HEK293 (cell line): Measurements from ENCODE around the gene HEPACAM.

Experiments used
- CTCF ChIA-PET: fragments of 350-600 bp; formaldehyde crosslinking; extraction: SDS; loops from one replicate; lab custom pipeline; 2021; ENCODE audit warnings: antibody characterized with exemption; lab: Yijun Ruan, JAX
- POLR2A ChIA-PET: fragments of 300-600 bp; formaldehyde crosslinking; extraction: SDS; loops from one replicate; lab custom pipeline; 2020; ENCODE audit warnings: antibody characterized with exemption, inconsistent platforms; lab: Yijun Ruan, JAX
- H3K27ac ChIP-seq: fragments of 200-500 bp; sonication (Bioruptor generic); 2 replicates; pipeline ENCODE4 v1.5.1; 2014; ENCODE audit warnings: low read depth, low read length, control low read depth, inconsistent platforms; ENCODE audit errors: extremely low read depth
- H3K36me3 ChIP-seq, 2 experiments: fragments of 200-500 bp in 1 of 2; sonication (Bioruptor generic) in 1 of 2; 1 replicate in 1 of 2; 2 replicates in 1 of 2; pipeline ENCODE4 v1.5.1; 2014 to 2017; ENCODE audit warnings: inconsistent platforms in 2 of 2, low read length in 2 of 2; ENCODE audit not compliant: control insufficient read depth in 2 of 2, insufficient read depth in 1 of 2
- H3K4me1 ChIP-seq: fragments of 200-500 bp; sonication (Bioruptor generic); 2 replicates; pipeline ENCODE4 v1.5.1; 2014; ENCODE audit warnings: mild to moderate bottlenecking, low read length, inconsistent platforms; ENCODE audit not compliant: control insufficient read depth, insufficient read depth
- H3K4me3 ChIP-seq: 2 replicates; pipeline ENCODE4 v1.5.1; 2011; ENCODE audit warnings: low read depth, mild to moderate bottlenecking, control low read depth, low read length, moderate library complexity
- H3K9me3 ChIP-seq: fragments of 200-500 bp; sonication (Bioruptor generic); 2 replicates; pipeline ENCODE4 v1.5.1; 2014; ENCODE audit warnings: low read depth, low read length, inconsistent platforms; ENCODE audit not compliant: control insufficient read depth, insufficient read depth
- GLI4 ChIP-seq: fragments of 450-650 bp; formaldehyde crosslinking; IDR thresholded peaks from 2 replicates; pipeline ENCODE4 v1.5.1; 2016; ENCODE audit warnings: missing biosample characterization, missing genetic modification characterization
- GLIS1 ChIP-seq: fragments of 450-650 bp; formaldehyde crosslinking; IDR thresholded peaks from 2 replicates; pipeline ENCODE4 v1.5.1; 2016; ENCODE audit warnings: missing biosample characterization, missing genetic modification characterization
- HOXA7 ChIP-seq: sonication (generic); formaldehyde crosslinking; IDR thresholded peaks from 2 replicates; pipeline ENCODE4 v1.8.1; 2022; ENCODE audit warnings: missing genetic modification reagents, borderline replicate concordance
- TRIM28 ChIP-seq: IDR thresholded peaks from 2 replicates; pipeline ENCODE4 v1.6.1; 2011; ENCODE audit warnings: low read length, control low read depth, borderline replicate concordance
- ZBTB48 ChIP-seq: fragments of 450-650 bp; formaldehyde crosslinking; IDR thresholded peaks from 2 replicates; pipeline ENCODE4 v1.5.1; 2016; ENCODE audit warnings: missing biosample characterization, missing genetic modification characterization
- ZBTB7A ChIP-seq: fragments of 450-650 bp; formaldehyde crosslinking; IDR thresholded peaks from 2 replicates; pipeline ENCODE4 v1.5.1; 2016; ENCODE audit warnings: low read depth, missing biosample characterization, missing genetic modification characterization
- ZNF138 ChIP-seq: fragments of 450-650 bp; formaldehyde crosslinking; IDR thresholded peaks from 2 replicates; pipeline ENCODE4 v1.5.1; 2016; ENCODE audit warnings: missing biosample characterization, missing genetic modification characterization, borderline replicate concordance
- ZNF169 ChIP-seq: fragments of 450-650 bp; formaldehyde crosslinking; IDR thresholded peaks from 2 replicates; pipeline ENCODE4 v1.5.1; 2016; ENCODE audit warnings: missing biosample characterization, missing genetic modification characterization
- ZNF274 ChIP-seq, 2 experiments: fragments of 200-500 bp in 1 of 2; fragments of 450-650 bp in 1 of 2; sonication (Bioruptor generic) in 1 of 2; formaldehyde crosslinking in 1 of 2; IDR thresholded peaks; 2 replicates each; pipeline versions ENCODE4 v1.5.1 to v1.6.1; 2014 to 2016; ENCODE audit warnings: borderline replicate concordance in 1 of 2, inconsistent platforms in 1 of 2, low read length in 1 of 2, missing biosample characterization in 1 of 2, missing genetic modification characterization in 1 of 2
- ZNF341 ChIP-seq: fragments of 450-650 bp; formaldehyde crosslinking; IDR thresholded peaks from 2 replicates; pipeline ENCODE4; 2016; ENCODE audit warnings: low read depth, missing biosample characterization, missing genetic modification characterization
- ZNF404 ChIP-seq: fragments of 450-650 bp; formaldehyde crosslinking; IDR thresholded peaks from 2 replicates; pipeline ENCODE4 v1.5.1; 2017; ENCODE audit warnings: missing biosample characterization, missing genetic modification characterization
- ZNF416 ChIP-seq: fragments of 450-650 bp; formaldehyde crosslinking; IDR thresholded peaks from 2 replicates; pipeline ENCODE4 v1.5.1; 2016; ENCODE audit warnings: missing biosample characterization, missing genetic modification characterization
- ZNF473 ChIP-seq: fragments of 450-650 bp; formaldehyde crosslinking; IDR thresholded peaks from 2 replicates; pipeline ENCODE4 v1.5.1; 2017; ENCODE audit warnings: missing biosample characterization, missing genetic modification characterization
- ZNF510 ChIP-seq: fragments of 450-650 bp; formaldehyde crosslinking; IDR thresholded peaks from 2 replicates; pipeline ENCODE4 v1.5.1; 2018; ENCODE audit warnings: mild to moderate bottlenecking, missing genetic modification characterization, missing biosample characterization; ENCODE audit not compliant: insufficient replicate concordance
- ZNF544 ChIP-seq: fragments of 450-650 bp; formaldehyde crosslinking; IDR thresholded peaks from 2 replicates; pipeline ENCODE4 v1.5.0; 2017; ENCODE audit warnings: missing biosample characterization, missing genetic modification characterization
- ZNF571 ChIP-seq: fragments of 450-650 bp; formaldehyde crosslinking; IDR thresholded peaks from 2 replicates; pipeline ENCODE4 v1.5.0; 2017; ENCODE audit warnings: missing biosample characterization, missing genetic modification characterization
- ZNF670 ChIP-seq: fragments of 450-650 bp; formaldehyde crosslinking; IDR thresholded peaks from 2 replicates; pipeline ENCODE4 v1.5.1; 2016; ENCODE audit warnings: missing biosample characterization, missing genetic modification characterization, low read depth
- ZNF791 ChIP-seq: fragments of 450-650 bp; formaldehyde crosslinking; IDR thresholded peaks from 2 replicates; pipeline ENCODE4 v1.5.1; 2016; ENCODE audit warnings: missing biosample characterization, missing genetic modification characterization
- TF ChIP-seq, protein P1 (sequence below): fragments of 450-650 bp; formaldehyde crosslinking; IDR thresholded peaks from 2 replicates; pipeline ENCODE4 v1.5.1; 2016; ENCODE audit warnings: missing biosample characterization, missing genetic modification characterization
- TF ChIP-seq, protein P2 (sequence below): fragments of 450-650 bp; formaldehyde crosslinking; IDR thresholded peaks from 2 replicates; pipeline ENCODE4 v1.5.1; 2016; ENCODE audit warnings: missing biosample characterization, missing genetic modification characterization
- TF ChIP-seq, protein P3 (sequence below): fragments of 450-650 bp; formaldehyde crosslinking; IDR thresholded peaks from 2 replicates; pipeline ENCODE4 v1.5.0; 2017; ENCODE audit warnings: missing biosample characterization, missing genetic modification characterization, borderline replicate concordance
- TF ChIP-seq, protein P4 (sequence below): fragments of 450-650 bp; formaldehyde crosslinking; IDR thresholded peaks from 2 replicates; pipeline ENCODE4 v1.5.1; 2016; ENCODE audit warnings: missing biosample characterization, missing genetic modification characterization
- TF ChIP-seq, protein P5 (sequence below): fragments of 450-650 bp; formaldehyde crosslinking; IDR thresholded peaks from 2 replicates; pipeline ENCODE4 v1.5.1; 2016; ENCODE audit warnings: missing biosample characterization, missing genetic modification characterization

Gene HEPACAM

DNA sequence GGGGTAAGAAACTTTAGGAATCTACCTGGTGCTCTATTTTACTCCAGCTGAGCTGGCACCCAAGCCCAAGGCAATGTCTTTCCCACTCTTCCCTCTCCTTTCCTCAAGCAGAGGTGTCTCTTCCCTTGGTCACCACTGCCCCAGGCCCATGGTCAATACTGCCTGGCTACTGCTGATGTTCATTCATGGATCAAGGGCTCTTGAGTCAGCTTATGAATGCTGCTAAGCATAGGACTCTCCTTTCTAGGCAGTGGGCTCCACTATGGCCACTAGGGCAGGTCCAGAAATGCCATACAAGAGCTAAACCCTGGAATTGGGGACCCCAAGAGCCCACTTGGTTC, 19.5 kb downstream of the HEPACAM start:
- no peak for TF ChIP-seq TRIM28
- TF ChIP-seq ZNF274 (IDR thresholded peaks at IDR 0.05; ENCODE audit: low read length), result no peak
- TF ChIP-seq ZNF274 (tag by site-specific recombination; IDR thresholded peaks at IDR 0.05; ENCODE audit: borderline replicate concordance), result no peak
- no peak for TF ChIP-seq ZNF544 (tag by site-specific recombination)
- no peak for TF ChIP-seq ZNF473 (tag by site-specific recombination)
- TF ChIP-seq, protein P1, sequence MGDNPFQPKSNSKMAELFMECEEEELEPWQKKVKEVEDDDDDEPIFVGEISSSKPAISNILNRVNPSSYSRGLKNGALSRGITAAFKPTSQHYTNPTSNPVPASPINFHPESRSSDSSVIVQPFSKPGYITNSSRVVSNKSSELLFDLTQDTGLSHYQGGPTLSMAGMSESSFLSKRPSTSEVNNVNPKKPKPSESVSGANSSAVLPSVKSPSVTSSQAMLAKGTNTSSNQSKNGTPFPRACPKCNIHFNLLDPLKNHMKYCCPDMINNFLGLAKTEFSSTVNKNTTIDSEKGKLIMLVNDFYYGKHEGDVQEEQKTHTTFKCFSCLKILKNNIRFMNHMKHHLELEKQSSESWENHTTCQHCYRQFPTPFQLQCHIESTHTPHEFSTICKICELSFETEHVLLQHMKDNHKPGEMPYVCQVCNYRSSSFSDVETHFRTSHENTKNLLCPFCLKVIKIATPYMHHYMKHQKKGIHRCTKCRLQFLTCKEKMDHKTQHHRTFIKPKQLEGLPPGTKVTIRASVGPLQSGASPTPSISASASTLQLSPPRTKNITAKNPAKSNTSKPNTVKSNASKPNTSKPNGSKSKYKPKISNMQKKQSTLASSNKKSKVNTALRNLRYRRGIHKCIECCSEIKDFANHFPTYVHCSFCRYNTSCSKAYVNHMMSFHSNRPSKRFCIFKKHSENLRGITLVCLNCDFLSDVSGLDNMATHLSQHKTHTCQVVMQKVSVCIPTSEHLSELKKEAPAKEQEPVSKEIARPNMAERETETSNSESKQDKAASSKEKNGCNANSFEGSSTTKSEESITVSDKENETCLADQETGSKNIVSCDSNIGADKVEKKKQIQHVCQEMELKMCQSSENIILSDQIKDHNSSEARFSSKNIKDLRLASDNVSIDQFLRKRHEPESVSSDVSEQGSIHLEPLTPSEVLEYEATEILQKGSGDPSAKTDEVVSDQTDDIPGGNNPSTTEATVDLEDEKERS (tag by site-specific recombination), result no peak
- TF ChIP-seq, protein P2, sequence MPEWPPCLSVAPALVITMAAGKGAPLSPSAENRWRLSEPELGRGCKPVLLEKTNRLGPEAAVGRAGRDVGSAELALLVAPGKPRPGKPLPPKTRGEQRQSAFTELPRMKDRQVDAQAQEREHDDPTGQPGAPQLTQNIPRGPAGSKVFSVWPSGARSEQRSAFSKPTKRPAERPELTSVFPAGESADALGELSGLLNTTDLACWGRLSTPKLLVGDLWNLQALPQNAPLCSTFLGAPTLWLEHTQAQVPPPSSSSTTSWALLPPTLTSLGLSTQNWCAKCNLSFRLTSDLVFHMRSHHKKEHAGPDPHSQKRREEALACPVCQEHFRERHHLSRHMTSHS (tag by site-specific recombination), result no peak
- TF ChIP-seq ZNF169 (tag by site-specific recombination), result no peak
- TF ChIP-seq, protein P3, sequence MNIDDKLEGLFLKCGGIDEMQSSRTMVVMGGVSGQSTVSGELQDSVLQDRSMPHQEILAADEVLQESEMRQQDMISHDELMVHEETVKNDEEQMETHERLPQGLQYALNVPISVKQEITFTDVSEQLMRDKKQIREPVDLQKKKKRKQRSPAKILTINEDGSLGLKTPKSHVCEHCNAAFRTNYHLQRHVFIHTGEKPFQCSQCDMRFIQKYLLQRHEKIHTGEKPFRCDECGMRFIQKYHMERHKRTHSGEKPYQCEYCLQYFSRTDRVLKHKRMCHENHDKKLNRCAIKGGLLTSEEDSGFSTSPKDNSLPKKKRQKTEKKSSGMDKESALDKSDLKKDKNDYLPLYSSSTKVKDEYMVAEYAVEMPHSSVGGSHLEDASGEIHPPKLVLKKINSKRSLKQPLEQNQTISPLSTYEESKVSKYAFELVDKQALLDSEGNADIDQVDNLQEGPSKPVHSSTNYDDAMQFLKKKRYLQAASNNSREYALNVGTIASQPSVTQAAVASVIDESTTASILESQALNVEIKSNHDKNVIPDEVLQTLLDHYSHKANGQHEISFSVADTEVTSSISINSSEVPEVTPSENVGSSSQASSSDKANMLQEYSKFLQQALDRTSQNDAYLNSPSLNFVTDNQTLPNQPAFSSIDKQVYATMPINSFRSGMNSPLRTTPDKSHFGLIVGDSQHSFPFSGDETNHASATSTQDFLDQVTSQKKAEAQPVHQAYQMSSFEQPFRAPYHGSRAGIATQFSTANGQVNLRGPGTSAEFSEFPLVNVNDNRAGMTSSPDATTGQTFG (tag by site-specific recombination), result no peak
- TF ChIP-seq ZNF404 (tag by site-specific recombination), result no peak
- TF ChIP-seq ZBTB48 (tag by site-specific recombination), result no peak
- TF ChIP-seq ZNF416 (tag by site-specific recombination), result no peak
- TF ChIP-seq ZNF571 (tag by site-specific recombination), result no peak
- TF ChIP-seq ZNF670 (tag by site-specific recombination), result no peak
- POLR2A ChIA-PET, result no interaction called here
- CTCF ChIA-PET, result no interaction called here
- H3K4me3 ChIP-seq, result no peak overlapping the region
- H3K9me3 ChIP-seq, result no peaks in the 10 kb centered on the region
- H3K36me3 ChIP-seq, result no peaks in the 10 kb centered on the region
- H3K4me1 ChIP-seq, result no peaks in the 10 kb centered on the region
- no peak overlapping the region for H3K27ac ChIP-seq

DNA sequence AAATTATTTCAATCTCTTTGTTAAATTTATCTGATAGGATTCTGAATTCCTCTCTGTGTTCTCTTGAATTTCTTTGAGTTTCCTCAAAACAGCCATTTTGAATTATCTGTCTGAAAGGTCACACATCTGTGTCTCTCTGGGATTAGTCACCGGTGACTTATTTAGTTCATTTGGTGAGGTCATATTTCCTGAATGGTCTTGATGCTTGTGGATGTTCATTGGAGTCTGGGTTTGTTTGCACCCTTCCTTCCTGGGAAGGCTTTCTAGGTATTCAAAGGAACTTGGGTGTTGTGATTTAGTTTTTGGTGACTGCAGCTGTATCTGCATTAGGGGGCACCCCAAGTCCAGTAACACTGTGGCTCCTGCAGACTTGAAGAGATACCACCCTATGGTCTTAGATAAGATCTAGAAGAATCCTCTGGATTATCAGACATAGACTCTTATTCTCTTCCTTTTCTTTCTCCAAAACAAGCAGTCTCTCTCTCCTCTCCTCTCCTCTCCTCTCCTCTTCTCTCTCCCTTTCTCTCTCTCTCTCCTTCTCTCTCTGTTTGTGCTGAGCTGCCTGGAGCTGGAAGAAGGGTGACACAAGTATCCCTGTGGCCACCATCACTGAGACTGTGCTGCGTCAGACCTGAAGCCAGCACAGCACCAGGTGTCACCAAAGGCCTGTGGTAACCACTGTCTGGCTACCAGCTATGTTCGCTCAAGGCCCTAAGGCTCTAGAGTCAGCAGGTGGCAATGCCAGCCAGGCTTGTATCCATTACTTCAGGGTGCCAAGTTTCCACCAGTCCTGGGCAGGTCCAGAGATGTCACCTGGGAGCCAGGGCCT, 20.1 kb downstream of the HEPACAM start:
- H3K27ac ChIP-seq, result no peak overlapping the region
- no peak overlapping the region for H3K4me3 ChIP-seq
- ChIA-PET CTCF (interaction anchor here (0.6 kb wide), 1 partner anchor 92 kb away, joined by 4 read pairs; no protein-coding TSS in a partner anchor), POLR2A (no interaction called here)
- no peaks in the 10 kb centered on the region for H3K9me3 ChIP-seq
- H3K36me3 ChIP-seq, result no peaks in the 10 kb centered on the region
- H3K4me1 ChIP-seq, result no peaks in the 10 kb centered on the region
- no peak for TF ChIP-seq ZNF791 (tag by site-specific recombination)
- TF ChIP-seq ZBTB7A, result no peak
- TF ChIP-seq, protein P4, sequence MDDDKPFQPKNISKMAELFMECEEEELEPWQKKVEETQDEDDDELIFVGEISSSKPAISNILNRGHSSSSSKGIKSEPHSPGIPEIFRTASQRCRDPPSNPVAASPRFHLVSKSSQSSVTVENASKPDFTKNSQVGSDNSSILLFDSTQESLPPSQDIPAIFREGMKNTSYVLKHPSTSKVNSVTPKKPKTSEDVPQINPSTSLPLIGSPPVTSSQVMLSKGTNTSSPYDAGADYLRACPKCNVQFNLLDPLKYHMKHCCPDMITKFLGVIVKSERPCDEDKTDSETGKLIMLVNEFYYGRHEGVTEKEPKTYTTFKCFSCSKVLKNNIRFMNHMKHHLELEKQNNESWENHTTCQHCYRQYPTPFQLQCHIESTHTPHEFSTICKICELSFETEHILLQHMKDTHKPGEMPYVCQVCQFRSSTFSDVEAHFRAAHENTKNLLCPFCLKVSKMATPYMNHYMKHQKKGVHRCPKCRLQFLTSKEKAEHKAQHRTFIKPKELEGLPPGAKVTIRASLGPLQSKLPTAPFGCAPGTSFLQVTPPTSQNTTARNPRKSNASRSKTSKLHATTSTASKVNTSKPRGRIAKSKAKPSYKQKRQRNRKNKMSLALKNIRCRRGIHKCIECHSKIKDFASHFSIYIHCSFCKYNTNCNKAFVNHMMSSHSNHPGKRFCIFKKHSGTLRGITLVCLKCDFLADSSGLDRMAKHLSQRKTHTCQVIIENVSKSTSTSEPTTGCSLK (tag by site-specific recombination), result no peak
- TF ChIP-seq, protein P5, sequence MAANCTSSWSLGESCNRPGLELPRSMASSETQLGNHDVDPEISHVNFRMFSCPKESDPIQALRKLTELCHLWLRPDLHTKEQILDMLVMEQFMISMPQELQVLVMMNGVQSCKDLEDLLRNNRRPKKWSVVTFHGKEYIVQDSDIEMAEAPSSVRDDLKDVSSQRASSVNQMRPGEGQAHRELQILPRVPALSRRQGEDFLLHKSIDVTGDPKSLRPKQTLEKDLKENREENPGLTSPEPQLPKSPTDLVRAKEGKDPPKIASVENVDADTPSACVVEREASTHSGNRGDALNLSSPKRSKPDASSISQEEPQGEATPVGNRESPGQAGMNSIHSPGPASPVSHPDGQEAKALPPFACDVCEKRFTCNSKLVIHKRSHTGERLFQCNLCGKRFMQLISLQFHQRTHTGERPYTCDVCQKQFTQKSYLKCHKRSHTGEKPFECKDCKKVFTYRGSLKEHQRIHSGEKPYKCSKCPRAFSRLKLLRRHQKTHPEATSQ (tag by site-specific recombination), result no peak
- TF ChIP-seq GLIS1 (tag by site-specific recombination), result no peak
- no peak for TF ChIP-seq HOXA7 (CRISPR knock-in tag)
- TF ChIP-seq GLI4 (tag by site-specific recombination), result no peak
- no peak for TF ChIP-seq ZNF341 (tag by site-specific recombination)
- no peak for TF ChIP-seq ZNF138 (tag by site-specific recombination)
- TF ChIP-seq ZNF510 (tag by site-specific recombination), result no peak
